ENCODE data around the gene METTL26. TPM values are rescaled to one million over a fixed set of nuclear protein-coding genes. Genes with fewer than 3 reads are reported as not detected.

METTL26 gene
- total and polyA plus RNA-seq, 4 donors = 26.3 to 69.1 (median 41.4) TPM

DNA sequence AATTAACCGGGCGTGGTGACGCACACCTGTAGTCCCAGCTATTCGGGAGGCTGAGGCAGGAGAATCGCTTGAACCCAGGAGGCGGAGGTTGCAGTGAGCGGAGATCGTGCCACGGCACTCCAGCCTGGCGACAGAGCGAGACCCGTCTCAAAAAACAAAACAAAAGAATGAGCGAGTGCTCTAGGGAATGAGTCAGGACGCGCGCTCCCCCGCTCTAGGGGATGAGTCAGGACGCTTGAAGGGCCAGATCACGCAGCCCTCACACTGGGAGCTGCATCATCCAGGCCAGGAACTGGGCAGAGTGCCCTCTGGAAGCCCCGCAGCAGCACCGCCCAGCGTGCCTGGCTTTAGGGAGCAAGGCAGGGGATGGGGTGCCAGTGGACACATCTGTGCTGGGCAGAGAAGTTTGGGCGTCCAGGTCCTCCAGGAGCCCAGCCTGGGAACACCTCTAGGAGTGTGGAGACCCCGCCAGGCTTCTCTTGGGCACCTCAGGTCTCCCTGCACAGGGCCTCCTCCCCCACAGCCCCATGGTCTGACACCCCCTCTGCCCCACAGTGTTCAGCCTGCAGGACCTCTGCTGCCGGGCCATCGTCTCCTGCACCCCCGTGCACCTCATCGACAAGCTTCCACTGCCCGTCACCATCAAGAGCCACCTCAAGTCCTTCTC is 9.2 kb downstream of the METTL26 start:
- no peak for DNase-seq (ENCODE audit: low spot score)
- Histone ChIP-seq H3K27ac (ENCODE audit: low read depth in 1 of 2, low read length in 2 of 2) (no peak overlapping the region), H3K4me3 (ENCODE audit: low read depth in 1 of 3, low read length in 3 of 3) (no peak overlapping the region), H3K27me3 (ENCODE audit: control insufficient read depth in 4 of 4, insufficient read depth in 4 of 4, low read length in 3 of 4) (no peaks in the 10 kb centered on the region), H3K9ac (ENCODE audit: low read depth in 1 of 2, low read length in 2 of 2) (no peak overlapping the region), H3K36me3 (ENCODE audit: control insufficient read depth in 4 of 4, insufficient read depth in 3 of 4, low read depth in 1 of 4, low read length in 3 of 4) (peaks cover 0 to 12% (median 4%) of the 10 kb centered on the region in 4 donors), H3K9me3 (ENCODE audit: control insufficient read depth in 4 of 4, low read length in 3 of 4) (no peaks in the 10 kb centered on the region), H3K4me1 (ENCODE audit: control insufficient read depth in 4 of 4, insufficient read depth in 4 of 4, low read length in 3 of 4) (peaks cover 29 to 47% (median 42%) of the 10 kb centered on the region in 4 donors)
- 96% methylated on average over 29 of the region's 29 CpGs for WGBS
- TF ChIP-seq GABPA (IDR thresholded peaks at IDR 0.05 in 1 of 2, conservative IDR thresholded peaks at IDR 0.05 in 1 of 2) (no peak), HNF4G (IDR thresholded peaks at IDR 0.05) (no peak), FOXA1 (IDR thresholded peaks at IDR 0.05) (no peak), EGR1 (IDR thresholded peaks at IDR 0.05; ENCODE audit: low read depth in 2 of 2) (no peak), FOXA2 (IDR thresholded peaks at IDR 0.05) (no peak), TAF1 (conservative IDR thresholded peaks at IDR 0.05) (no peak), RXRA (IDR thresholded peaks at IDR 0.05) (no peak), JUND (IDR thresholded peaks at IDR 0.05) (no peak), SP1 (IDR thresholded peaks at IDR 0.05) (no peak), CTCF (IDR thresholded peaks at IDR 0.05; ENCODE audit: low read depth, low read length, missing input control) (no peak), REST (IDR thresholded peaks at IDR 0.05) (no peak)
- TF ChIP-seq, protein P1, sequence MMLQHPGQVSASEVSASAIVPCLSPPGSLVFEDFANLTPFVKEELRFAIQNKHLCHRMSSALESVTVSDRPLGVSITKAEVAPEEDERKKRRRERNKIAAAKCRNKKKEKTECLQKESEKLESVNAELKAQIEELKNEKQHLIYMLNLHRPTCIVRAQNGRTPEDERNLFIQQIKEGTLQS (IDR thresholded peaks at IDR 0.05) = no peak

DNA sequence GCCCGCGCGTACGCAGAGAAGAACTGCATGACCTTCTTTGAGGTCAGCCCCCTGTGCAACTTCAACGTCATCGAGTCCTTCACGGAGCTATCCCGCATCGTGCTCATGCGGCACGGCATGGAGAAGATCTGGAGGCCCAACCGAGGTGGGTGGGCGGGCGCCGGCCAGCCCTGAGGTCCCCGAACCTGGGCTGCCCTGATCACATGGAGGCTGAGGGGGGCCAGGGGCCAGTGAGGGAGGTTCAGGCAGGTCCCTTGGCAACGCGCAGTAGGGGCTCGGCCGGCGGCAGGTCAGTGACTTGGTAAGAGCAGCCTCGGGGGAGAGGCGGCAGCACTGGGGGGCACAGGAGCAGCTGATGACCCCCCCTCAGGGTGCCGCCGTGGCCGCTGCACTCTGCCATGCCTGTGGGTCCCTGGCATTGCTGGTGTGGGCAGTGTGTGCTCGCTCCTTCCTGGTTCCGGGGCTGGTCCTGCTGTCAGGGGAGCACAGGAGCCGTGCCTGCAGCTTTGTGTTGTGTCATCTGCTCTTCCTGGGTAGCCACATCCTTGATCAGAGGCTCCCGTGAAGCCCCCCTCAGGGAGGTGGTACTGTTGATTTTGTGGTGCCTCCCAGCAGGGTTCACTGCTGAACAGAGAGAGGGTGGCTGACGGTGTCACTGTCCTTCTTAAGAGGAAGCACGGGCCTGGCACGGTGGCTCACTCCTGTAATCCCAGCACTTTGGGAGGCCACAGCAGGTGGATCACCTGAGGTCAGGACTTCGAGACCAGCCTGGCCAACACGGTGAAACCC is 9.9 kb downstream of the METTL26 start:
- no peak for DNase-seq (ENCODE audit: low spot score)
- no peak for TF ChIP-seq EGR1 (IDR thresholded peaks at IDR 0.05; ENCODE audit: low read depth in 2 of 2)
- Histone ChIP-seq H3K4me3 (ENCODE audit: low read depth in 1 of 3, low read length in 3 of 3) (no peak overlapping the region), H3K27ac (ENCODE audit: low read depth in 1 of 2, low read length in 2 of 2) (no peak overlapping the region), H3K9me3 (ENCODE audit: control insufficient read depth in 4 of 4, low read length in 3 of 4) (no peaks in the 10 kb centered on the region), H3K4me1 (ENCODE audit: control insufficient read depth in 4 of 4, insufficient read depth in 4 of 4, low read length in 3 of 4) (peaks cover 26 to 47% (median 41%) of the 10 kb centered on the region in 4 donors), H3K36me3 (ENCODE audit: control insufficient read depth in 4 of 4, insufficient read depth in 3 of 4, low read depth in 1 of 4, low read length in 3 of 4) (peaks cover 0 to 12% (median 4%) of the 10 kb centered on the region in 4 donors), H3K27me3 (ENCODE audit: control insufficient read depth in 4 of 4, insufficient read depth in 4 of 4, low read length in 3 of 4) (no peaks in the 10 kb centered on the region), H3K9ac (ENCODE audit: low read depth in 1 of 2, low read length in 2 of 2) (no peak overlapping the region)
- WGBS = 96% methylated on average over 35 of the region's 35 CpGs
